C4-2B (cell line): ENCODE measurements around the gene CCT8L2.
"Not testable (repeated sequence)": the region's sequence is repeated elsewhere in the genome, so short reads cannot be mapped to it uniquely, and the experiment has no call there.

Source experiments
- H3K27ac ChIP-seq: fragments of 450-650 bp; 2 replicates; pipeline ENCODE4 v1.5.1; 2017
- ZFX ChIP-seq: fragments of 450-650 bp; IDR thresholded peaks from 2 replicates; pipeline ENCODE4 v1.6.1; 2017
- TF ChIP-seq, protein P1 (sequence below): fragments of 450-650 bp; conservative IDR thresholded peaks from 2 replicates; pipeline ENCODE4 v1.5.1; 2017; ENCODE audit warnings: mild to moderate bottlenecking

CCT8L2 gene

DNA sequence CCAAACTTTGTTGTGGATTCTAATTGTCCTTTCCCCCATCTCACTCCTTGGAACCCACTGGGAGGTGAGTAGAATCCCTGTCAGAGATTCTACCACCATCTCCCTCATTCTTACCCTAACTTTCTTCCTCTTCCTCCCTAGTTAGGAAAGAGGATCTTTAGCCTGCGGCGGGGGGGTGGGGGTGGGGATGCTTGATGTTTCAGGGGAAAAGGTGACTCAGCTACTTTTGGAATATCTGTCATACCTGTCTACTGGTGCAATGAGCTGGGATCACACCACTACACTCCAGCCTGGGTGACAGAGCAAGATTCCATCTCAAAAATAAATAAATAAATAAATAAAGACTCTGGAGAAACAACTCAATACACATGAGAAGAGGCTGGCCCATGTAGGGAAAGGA is 6.4 kb downstream of the CCT8L2 start:
- no peak overlapping the region for H3K27ac ChIP-seq
- TF ChIP-seq, protein P1, sequence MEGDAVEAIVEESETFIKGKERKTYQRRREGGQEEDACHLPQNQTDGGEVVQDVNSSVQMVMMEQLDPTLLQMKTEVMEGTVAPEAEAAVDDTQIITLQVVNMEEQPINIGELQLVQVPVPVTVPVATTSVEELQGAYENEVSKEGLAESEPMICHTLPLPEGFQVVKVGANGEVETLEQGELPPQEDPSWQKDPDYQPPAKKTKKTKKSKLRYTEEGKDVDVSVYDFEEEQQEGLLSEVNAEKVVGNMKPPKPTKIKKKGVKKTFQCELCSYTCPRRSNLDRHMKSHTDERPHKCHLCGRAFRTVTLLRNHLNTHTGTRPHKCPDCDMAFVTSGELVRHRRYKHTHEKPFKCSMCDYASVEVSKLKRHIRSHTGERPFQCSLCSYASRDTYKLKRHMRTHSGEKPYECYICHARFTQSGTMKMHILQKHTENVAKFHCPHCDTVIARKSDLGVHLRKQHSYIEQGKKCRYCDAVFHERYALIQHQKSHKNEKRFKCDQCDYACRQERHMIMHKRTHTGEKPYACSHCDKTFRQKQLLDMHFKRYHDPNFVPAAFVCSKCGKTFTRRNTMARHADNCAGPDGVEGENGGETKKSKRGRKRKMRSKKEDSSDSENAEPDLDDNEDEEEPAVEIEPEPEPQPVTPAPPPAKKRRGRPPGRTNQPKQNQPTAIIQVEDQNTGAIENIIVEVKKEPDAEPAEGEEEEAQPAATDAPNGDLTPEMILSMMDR = no peak
- TF ChIP-seq ZFX = no peak

DNA sequence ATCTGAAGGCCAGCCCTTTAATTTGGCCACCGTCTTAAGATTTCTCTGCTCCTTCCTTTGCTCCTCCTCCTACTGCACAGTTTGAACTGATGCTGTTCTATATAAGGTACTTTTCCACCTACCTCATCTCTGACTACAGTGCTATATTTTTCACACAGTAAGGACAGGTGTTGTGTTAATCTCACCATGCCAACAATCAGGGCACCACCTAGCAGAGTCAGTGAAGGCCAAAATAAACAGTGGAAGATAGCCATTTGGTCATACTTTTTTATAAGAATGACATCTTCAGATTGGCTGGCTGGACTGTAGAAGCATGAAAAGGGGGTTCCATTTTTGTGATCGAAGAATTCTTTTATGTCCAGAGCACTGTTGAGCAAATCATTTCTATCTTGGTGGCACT is 11.7 kb downstream of the CCT8L2 start:
- not testable (repeated sequence) for H3K27ac ChIP-seq

DNA sequence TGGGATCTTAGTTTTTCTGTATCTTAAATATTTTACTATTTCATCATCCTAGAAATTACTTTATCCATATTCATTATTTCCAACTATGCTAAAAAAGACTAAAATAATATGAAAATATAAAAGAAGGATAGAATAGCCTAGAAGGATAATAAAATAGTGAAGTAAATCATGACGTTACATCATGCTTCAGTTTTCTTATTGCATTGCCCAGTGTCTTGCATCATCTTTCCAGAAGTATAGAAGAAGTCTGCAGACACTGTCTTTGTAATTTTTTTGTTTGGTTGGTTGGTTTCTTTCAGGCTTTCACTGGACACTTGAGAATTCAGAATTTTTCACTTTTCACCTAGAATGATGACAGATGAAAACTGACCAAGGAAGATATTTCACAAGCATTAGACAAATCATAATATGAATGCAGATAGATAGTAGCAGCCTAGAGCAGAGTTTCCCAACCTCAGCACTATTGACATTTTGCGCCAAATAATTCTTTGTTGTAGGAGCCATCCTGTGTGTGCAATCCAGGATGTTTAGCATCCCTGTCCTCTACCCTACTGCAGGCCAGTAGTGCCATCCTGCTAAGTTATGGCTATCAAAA is 23.3 kb downstream of the CCT8L2 start:
- not testable (repeated sequence) for H3K27ac ChIP-seq

DNA sequence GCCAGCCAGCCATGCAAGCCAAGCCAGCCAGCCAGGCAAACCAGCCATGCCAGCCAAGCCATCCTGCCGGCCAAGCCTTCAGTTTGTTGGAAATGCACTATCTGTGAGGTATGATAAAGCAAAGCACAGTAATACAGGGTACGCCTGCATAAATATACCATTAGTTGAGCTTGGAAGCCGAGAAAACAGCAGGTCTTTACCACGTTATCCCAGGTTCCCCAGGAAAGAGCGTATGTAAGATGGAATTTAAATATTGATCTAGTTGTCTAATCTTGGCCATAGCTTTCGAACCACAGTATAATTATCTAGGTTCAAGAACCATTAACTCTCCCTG is 24.2 kb downstream of the CCT8L2 start:
- no peak for TF ChIP-seq ZFX
- TF ChIP-seq, protein P1 = no peak
- H3K27ac ChIP-seq = no peak overlapping the region

DNA sequence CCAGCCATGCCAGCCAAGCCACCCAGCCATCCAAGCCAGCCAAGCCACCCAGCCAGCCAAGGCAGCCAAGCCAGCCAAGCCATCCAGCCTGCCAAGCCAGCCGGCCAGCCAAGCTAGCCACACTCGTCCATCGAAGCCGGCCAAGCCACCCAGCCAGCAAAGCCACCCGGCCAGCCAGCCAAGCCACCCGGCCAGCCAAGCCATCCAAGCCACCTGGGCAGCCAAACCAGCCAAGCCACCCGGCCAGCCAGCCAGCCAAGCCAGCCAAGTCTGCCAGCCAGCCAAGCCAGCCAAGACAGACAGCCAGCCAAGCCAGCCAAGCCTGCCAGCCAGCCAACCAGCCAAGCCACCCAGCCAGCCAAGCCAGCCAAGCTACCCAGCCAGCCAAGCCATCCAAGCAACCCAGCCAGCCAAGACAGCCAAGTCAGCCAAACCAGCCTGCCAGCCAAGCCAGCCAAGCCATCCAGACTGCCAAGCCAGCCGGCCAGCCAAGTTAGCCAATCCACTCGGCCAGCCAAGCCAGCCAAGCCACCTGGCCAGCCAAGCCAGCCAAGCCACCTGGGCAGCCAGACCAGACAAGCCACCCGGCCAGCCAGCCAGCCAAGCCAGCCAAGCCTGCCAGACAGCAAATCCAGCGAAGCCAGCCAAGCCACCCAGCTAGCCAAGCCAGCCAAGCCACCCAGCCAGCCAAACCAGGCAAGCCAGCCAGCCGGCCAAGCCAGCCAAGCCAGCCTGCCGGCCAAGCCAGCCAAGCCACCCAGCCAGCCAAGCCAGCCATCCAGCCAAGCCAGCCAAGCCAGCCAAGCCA is 24.8 kb downstream of the CCT8L2 start:
- not testable (repeated sequence) for H3K27ac ChIP-seq

DNA sequence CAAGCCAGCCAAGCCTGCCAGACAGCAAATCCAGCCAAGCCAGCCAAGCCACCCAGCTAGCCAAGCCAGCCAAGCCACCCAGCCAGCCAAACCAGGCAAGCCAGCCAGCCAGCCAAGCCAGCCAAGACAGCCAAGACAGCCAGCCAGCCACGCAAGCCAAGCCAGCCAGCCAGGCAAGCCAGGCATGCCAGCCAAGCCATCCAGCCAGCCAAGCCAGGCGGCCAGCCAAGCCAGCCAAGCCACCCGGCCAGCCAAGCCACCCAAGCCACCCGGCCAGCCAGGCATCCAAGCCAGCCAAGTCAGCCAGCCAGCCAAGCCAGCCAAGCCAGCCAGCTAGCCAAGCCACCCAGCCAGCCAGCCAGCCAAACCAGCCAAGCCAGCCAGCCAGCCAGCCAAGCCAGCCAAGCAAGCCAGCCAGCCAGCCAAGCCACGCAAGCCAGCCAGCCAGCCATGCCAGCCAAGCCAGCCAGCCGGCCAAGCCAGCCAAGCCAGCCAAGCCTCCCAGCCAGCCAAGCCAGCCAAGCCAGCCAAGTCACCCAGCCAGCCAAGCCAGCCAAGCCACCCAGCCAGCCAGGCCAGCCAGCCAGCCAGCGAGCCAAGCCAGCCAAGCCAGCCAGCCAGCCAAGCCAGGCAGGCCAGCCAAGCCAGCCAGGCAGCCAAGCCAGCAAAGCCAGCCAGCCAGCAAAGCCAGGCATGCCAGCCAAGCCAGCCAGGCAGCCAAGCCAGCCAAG is 26.0 kb downstream of the CCT8L2 start:
- not testable (repeated sequence) for H3K27ac ChIP-seq

DNA sequence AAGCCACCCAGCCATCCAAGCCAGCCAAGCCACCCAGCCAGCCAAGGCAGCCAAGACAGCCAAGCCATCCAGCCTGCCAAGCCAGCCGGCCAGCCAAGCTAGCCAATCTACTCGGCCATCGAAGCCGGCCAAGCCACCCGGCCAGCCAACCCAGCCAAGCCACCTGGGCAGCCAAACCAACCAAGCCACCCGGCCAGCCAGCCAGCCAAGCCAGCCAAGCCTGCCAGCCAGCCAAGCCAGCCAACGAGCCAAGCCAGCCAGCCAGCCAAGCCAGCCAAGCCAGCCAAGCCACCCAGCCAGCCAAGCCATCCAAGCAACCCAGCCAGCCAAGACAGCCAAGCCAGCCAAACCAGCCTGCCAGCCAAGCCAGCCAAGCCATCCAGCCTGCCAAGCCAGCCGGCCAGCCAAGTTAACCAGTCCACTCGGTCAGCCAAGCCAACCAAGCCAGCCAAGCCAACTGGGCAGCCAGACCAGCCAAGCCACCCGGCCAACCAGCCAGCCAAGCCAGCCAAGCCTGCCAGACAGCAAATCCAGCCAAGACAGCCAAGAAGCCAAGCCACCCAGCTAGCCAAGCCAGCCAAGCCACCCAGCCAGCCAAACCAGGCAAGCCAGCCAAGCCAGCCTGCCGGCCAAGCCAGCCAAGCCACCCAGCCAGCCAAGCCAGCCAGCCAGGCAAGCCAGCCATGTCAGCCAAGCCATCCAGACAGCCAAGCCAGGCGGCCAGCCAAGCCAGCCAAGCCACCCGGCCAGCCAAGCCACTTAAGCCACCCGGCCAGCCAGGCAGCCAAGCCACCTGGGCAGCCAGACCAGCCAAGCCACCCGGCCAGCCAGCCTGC is 26.8 kb downstream of the CCT8L2 start:
- not testable (repeated sequence) for H3K27ac ChIP-seq

DNA sequence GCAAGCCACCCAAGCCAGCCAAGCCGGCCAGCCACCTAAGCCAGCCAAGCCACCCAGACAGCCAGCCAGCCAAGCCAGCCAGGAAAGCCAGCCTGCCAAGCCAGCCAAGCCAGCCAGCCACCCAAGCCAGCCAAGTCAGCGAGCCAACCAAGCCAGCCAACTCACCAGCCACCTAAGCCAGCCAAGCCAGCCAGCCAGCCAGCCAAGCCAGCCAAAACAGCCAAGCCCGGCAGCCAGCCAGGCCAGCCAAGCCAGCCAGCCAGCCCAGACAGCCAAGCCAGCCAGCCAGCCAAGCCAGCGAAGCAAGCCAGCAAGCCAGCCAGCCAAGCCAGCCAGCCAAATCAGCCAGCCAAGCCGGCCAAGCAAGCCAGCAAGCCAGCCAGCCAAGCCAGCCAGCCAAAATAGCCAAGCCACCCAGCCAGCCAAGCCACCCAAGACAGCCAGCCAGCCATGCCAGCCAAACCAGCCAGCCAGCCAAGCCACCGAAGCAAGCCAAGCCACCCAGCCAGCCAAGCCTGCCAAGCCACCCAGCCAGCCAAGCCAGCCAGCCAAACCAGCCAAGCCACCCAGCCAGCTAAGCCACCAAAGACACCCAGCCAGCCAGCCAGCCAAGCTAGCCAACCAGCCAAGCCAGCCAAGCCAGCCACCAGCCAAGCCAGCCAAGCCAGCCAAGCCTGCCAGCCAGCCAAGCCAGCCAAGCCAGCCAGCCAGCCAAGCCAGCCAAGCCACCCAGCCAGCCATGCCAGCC is 27.6 kb downstream of the CCT8L2 start:
- not testable (repeated sequence) for H3K27ac ChIP-seq

DNA sequence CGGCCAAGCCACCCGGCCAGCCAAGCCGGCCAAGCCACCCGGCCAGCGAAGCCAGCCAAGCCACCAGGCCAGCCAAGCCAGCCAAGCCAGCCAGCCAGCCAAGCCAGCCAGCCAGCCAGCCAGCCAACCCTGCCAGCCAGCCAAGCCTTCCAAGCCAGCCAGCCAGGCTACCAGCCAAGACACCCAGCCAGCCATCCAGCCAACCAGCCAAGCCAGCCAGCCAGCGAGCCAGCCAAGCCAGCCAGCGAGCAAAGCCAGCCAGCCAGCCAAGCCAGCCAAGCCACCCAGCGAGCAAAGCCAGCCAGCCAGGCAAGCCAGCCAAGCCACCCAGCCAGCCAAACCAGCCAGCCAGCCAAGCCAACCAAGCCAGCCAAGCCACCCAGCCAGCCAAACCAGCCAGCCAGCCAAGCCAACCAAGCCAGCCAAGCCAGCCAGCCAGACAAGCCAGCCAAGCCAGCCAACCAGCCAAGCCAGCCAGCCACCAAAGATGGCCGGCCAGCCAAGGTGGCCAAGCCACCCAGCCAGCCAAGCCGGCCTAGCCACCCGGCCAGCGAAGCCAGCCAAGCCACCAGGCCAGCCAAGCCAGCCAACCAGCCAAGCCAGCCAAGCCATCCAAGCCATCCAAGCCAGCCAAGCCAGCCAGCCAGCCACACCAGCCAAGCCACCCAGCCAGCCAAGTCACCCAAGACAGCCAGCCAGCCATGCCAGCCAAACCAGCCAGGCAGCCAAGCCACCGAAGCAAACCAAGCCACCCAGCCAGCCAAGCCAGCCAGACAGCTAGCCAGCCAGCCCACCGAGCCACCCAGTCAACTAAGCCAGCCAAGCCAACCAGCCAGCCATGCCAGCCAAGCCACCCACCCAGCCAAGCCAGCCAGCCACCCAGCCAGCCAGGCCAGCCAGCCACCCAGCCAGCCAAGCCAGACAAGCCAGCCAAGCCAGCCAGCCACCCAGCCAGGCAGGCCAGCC is 28.8 kb downstream of the CCT8L2 start:
- TF ChIP-seq, protein P1 = no peak
- TF ChIP-seq ZFX = no peak
- no peak overlapping the region for H3K27ac ChIP-seq
